ENCODE data around the gene MYL11.
A peak's percentile ranks its signal among the peaks of the same experiment; 100 is the strongest.

The MYL11 gene

DNA sequence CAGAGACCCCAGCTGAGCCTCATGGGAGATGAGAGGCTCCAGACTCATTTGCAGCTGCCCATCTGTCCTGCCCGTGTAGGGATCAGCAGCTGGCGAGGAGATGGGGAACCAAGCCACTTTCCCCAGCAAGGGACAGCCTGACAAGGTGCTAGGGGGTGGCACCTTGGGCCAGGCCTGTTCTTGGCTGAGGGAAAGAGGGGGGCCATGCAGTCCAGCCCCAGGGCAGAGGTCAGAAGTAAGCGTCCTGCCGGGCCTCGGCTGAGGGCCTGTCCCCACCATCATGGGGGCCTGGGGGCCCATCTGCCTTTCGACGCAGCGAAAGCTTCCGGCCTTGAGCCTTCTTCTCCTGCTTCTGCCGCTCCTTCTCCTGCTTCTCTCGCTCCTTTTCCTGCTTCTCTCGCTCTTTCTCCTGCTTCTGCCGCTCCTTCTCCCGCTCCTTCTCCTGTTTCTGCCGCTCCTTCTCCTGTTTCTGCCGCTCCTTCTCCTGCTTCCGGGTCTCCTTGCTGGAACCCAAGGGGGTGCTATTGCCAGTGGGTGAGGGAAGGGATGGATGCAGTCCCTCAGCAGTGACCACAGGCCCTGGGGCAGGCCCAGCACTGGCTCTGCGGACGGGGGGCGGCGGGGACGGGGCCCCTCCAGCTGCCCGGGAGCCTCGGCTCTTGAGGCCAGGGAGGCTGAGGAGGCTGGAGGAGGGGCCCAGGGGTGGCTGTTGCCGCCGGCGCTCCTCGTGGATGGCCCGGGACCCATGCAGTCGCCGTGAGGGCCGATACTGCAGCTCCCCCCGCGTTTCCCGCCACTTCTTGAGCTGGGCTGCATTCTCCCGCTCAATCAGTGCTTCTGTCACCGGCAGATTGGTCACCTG is 16.7 kb upstream of the MYL11 start:
- intact Hi-C loops (cut with micrococcal nuclease) = no loop called here
- Mint-ChIP-seq H3K27me3 (no peaks in the 10 kb centered on the region), H3K27ac (peak overlapping the region; percentile 21), H3K4me1 (ENCODE audit: low read depth) (peaks cover 66% of the 10 kb centered on the region), H3K9me3 (no peaks in the 10 kb centered on the region), H3K36me3 (ENCODE audit: low read depth) (peaks cover 100% of the 10 kb centered on the region), H3K4me3 (no peak overlapping the region)

DNA sequence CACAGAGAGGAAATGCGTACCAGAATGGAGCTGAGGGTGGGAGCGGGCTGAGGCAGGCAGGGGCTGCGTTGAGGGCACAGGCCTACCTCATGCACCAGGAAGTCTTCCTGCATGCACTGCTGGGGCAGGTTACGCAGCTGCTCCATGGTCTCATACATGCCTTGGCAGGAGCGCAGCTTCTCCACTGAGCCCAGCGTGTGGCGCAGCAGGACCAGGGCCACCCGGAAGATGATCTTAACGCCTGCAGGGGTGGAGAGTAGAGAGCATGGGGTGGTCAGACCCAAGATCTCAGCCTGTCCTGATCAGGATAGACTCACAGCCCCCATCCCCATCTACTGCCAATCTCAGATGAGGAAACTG is 16.0 kb upstream of the MYL11 start:
- Mint-ChIP-seq H3K9me3 (no peaks in the 10 kb centered on the region), H3K4me3 (no peak overlapping the region), H3K27ac (no peak overlapping the region), H3K36me3 (ENCODE audit: low read depth) (peaks cover 100% of the 10 kb centered on the region), H3K27me3 (no peaks in the 10 kb centered on the region), H3K4me1 (ENCODE audit: low read depth) (peaks cover 64% of the 10 kb centered on the region)
- intact Hi-C loops (cut with micrococcal nuclease) = no loop called here

GRCh38 chr16:30358990-30359870 is 15.4 kb upstream of the MYL11 start:
- Mint-ChIP-seq H3K27me3 (no peaks in the 10 kb centered on the region), H3K9me3 (no peaks in the 10 kb centered on the region), H3K4me3 (no peak overlapping the region), H3K4me1 (ENCODE audit: low read depth) (peaks cover 57% of the 10 kb centered on the region), H3K36me3 (ENCODE audit: low read depth) (peaks cover 100% of the 10 kb centered on the region), H3K27ac (no peak overlapping the region)
- intact Hi-C loops (cut with micrococcal nuclease) = no loop called here

DNA sequence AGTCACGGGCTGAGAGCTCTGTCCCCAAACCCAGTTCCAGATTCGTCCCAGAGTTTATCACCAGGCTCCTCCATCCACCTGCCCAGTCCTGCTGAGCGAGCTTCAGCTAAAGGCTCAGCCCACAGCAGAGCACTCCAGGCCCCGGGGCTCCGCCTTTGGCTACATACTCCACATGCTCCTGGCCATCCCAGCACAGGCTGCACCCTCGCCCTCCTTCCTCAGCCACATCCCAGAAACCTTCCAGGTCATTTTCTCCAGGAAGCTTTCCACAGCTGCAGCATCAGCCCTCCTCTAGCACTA is 14.8 kb upstream of the MYL11 start:
- Mint-ChIP-seq H3K36me3 (ENCODE audit: low read depth) (peaks cover 100% of the 10 kb centered on the region), H3K27ac (no peak overlapping the region), H3K27me3 (no peaks in the 10 kb centered on the region), H3K4me3 (no peak overlapping the region), H3K4me1 (ENCODE audit: low read depth) (peaks cover 56% of the 10 kb centered on the region), H3K9me3 (no peaks in the 10 kb centered on the region)
- intact Hi-C loops (cut with micrococcal nuclease) = no loop called here

GRCh38 chr16:30361180-30361579 is 13.4 kb upstream of the MYL11 start:
- Mint-ChIP-seq H3K9me3 (no peaks in the 10 kb centered on the region), H3K4me3 (no peak overlapping the region), H3K27me3 (no peaks in the 10 kb centered on the region), H3K27ac (no peak overlapping the region), H3K4me1 (ENCODE audit: low read depth) (peaks cover 56% of the 10 kb centered on the region), H3K36me3 (ENCODE audit: low read depth) (peaks cover 99% of the 10 kb centered on the region)
- intact Hi-C loops (cut with micrococcal nuclease) = no loop called here

- H3K27me3 Mint-ChIP-seq = no peaks in the 10 kb centered on the region
- no peak overlapping the region for H3K4me3 Mint-ChIP-seq
- peaks cover 92% of the 10 kb centered on the region for H3K36me3 Mint-ChIP-seq (ENCODE audit: low read depth)
- H3K9me3 Mint-ChIP-seq = no peaks in the 10 kb centered on the region
- intact Hi-C loops (cut with micrococcal nuclease) = no loop called here
- peaks cover 61% of the 10 kb centered on the region for H3K4me1 Mint-ChIP-seq (ENCODE audit: low read depth)
- no peak overlapping the region for H3K27ac Mint-ChIP-seq
Measured at GRCh38 chr16:30365200-30365599, 9.4 kb upstream of the MYL11 start.

GRCh38 chr16:30366511-30366910 is 8.1 kb upstream of the MYL11 start:
- Mint-ChIP-seq H3K4me3 (peak overlapping the region; percentile 89), H3K36me3 (ENCODE audit: low read depth) (peaks cover 79% of the 10 kb centered on the region), H3K27me3 (no peaks in the 10 kb centered on the region), H3K4me1 (ENCODE audit: low read depth) (peaks cover 57% of the 10 kb centered on the region), H3K27ac (peak overlapping the region; percentile 81), H3K9me3 (no peaks in the 10 kb centered on the region)
- intact Hi-C loops (cut with micrococcal nuclease) = no loop called here

DNA sequence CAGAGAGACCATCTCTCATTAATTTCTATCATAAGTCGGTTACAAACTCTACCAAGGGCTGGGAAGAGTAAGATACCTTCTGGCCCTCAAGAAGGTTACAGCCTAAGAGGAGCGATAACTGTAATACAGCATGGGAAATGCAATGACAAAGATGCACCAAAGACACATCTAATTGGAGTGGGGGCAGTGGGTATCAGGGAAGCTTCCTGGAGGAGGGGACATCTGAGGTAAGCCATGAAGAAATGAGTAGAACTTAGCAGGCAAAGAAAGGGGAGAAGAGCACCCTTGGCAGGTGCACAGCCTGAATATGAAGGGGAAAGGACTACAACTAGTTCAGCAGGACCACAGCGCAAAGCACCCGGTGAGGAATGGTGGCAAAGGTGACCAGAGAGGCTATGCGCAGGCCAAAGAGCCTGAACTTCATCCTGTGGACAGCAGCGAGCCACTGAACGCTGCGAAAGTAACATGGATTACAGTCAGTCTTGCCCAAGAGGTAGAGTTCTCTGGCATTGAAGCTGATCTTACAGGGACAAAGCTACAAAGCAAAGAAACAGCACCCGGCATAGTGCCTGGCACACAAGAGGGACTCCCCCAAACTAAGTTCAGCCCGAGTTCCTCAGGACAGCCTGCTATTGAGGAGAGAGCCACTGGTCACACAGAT is 7.1 kb upstream of the MYL11 start:
- H3K9me3 Mint-ChIP-seq = no peaks in the 10 kb centered on the region
- H3K36me3 Mint-ChIP-seq (ENCODE audit: low read depth) = peaks cover 69% of the 10 kb centered on the region
- no peaks in the 10 kb centered on the region for H3K27me3 Mint-ChIP-seq
- peaks cover 59% of the 10 kb centered on the region for H3K4me1 Mint-ChIP-seq (ENCODE audit: low read depth)
- intact Hi-C loops (cut with micrococcal nuclease) = no loop called here
- H3K27ac Mint-ChIP-seq = peak overlapping the region; percentile 81
- peak overlapping the region; percentile 89 for H3K4me3 Mint-ChIP-seq

DNA sequence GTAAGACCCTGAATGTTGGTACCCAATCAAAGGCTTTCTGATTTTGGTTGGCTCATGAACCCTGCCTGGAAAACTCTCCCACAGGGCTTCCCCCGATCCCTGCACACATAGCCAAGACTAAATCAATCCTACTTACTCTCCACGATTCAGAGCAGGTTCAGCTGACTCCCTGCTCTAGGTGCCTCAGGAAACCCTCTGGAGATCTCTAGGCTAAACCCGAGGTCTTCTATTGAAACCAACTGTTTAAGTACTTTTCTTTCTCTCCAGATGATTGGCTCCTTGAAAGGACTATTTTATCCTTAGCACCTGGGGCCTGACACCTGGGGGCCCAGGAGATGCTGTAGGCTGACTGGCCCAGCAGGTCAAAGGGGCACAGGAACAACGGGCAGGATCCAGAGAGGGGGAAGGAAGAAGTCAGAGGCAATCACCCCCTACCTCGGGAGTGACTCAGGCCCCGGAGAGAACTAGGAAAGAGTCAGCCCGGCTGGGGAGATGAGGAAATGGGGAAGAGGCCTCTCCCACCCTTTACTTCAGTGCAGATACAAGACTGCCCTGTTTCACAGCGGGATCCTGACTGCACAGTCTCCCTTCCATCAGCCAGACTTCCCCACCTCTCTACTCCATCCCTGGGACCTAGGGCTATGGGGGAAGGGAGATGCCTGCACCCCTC is 6.3 kb upstream of the MYL11 start:
- H3K27ac Mint-ChIP-seq = peak overlapping the region; percentile 81
- peaks cover 54% of the 10 kb centered on the region for H3K4me1 Mint-ChIP-seq (ENCODE audit: low read depth)
- H3K27me3 Mint-ChIP-seq = no peaks in the 10 kb centered on the region
- intact Hi-C loops (cut with micrococcal nuclease) = no loop called here
- peak overlapping the region; percentile 89 for H3K4me3 Mint-ChIP-seq
- H3K36me3 Mint-ChIP-seq (ENCODE audit: low read depth) = peaks cover 61% of the 10 kb centered on the region
- no peaks in the 10 kb centered on the region for H3K9me3 Mint-ChIP-seq

DNA sequence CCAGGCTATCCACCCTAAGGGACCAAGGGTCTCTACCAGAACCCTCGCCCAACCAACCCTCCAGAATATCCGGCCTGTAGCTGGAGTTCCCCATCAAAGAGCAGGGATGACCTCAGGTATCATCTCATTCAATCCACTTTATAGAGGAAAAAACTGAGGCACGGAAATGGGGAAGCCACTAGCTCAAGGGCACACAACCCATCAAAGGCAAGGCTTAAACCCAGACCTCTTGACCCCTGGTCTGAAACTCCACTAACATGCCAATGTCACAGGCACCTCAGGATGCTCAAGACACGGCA is 5.9 kb upstream of the MYL11 start:
- Mint-ChIP-seq H3K27me3 (no peaks in the 10 kb centered on the region), H3K4me3 (peak overlapping the region; percentile 89), H3K27ac (peak overlapping the region; percentile 81), H3K4me1 (ENCODE audit: low read depth) (peaks cover 53% of the 10 kb centered on the region), H3K9me3 (no peaks in the 10 kb centered on the region), H3K36me3 (ENCODE audit: low read depth) (peaks cover 57% of the 10 kb centered on the region)
- intact Hi-C loops (cut with micrococcal nuclease) = no loop called here

- peaks cover 53% of the 10 kb centered on the region for H3K4me1 Mint-ChIP-seq (ENCODE audit: low read depth)
- no peaks in the 10 kb centered on the region for H3K9me3 Mint-ChIP-seq
- intact Hi-C loops (cut with micrococcal nuclease) = no loop called here
- no peaks in the 10 kb centered on the region for H3K27me3 Mint-ChIP-seq
- H3K36me3 Mint-ChIP-seq (ENCODE audit: low read depth) = peaks cover 51% of the 10 kb centered on the region
- H3K4me3 Mint-ChIP-seq = peak overlapping the region; percentile 89
- H3K27ac Mint-ChIP-seq = peak overlapping the region; percentile 81
Measured at GRCh38 chr16:30369091-30369937, 5.3 kb upstream of the MYL11 start.

DNA sequence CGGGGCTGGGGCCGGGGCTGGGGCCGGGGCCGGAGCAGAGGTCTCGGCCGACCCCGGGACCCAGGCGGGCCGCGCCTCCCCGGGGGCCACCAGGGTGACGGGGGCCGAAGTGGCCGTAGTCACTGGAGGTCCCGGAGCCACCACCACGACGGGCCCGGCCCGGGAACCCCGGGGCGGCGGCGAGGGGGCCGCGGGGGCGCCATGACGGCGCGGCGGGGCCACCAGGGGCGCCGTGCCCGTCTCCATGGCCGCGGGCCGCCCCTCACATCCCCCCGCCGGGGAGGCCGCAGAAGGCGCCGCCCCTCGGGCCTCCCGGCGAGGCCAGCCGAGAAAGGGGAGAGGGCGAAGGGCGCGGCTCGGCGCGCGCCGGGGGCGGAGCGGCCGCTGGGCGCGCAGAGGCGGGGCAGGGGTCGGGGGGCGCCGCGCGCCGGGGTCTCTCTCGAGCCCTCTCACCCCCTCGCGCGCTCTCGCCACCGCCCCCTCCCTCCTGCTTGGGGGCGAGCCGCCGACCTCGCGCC is 4.6 kb upstream of the MYL11 start:
- H3K4me1 Mint-ChIP-seq (ENCODE audit: low read depth) = peaks cover 49% of the 10 kb centered on the region
- no peaks in the 10 kb centered on the region for H3K27me3 Mint-ChIP-seq
- H3K36me3 Mint-ChIP-seq (ENCODE audit: low read depth) = peaks cover 44% of the 10 kb centered on the region
- H3K9me3 Mint-ChIP-seq = no peaks in the 10 kb centered on the region
- intact Hi-C loops (cut with micrococcal nuclease) = loop anchor here (1.0 to 5.0 kb wide), 4 partner anchors 8 to 37 kb away; partner anchors contain the start of genes CD2BP2 and ZNF771
- H3K27ac Mint-ChIP-seq = peak overlapping the region; percentile 97
- peak overlapping the region; percentile 89 for H3K4me3 Mint-ChIP-seq

Data from dendritic cell treated with granulocyte-macrophage colony-stimulating factor and Interleukin-4, amounts not matched to agents 40 ng/mL and 50 ng/mL, for 4 days (primary cell).